ENCODE measurements around the gene MAK.

DNA sequence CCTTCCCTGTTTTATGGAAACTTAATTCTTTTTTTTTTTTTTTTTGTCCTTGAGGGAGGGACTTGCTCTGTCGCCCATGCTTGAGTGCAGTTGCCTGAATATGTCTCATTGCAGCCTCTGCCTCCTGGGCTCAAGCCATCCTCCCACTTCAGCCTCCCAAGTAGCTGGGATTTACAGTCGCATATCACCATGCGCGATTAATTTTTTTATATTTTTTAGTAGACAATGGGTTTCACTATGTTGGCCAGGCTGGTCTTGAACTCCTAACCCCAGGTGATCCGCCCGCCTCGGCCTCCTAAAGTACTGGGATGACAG lies 114.8 kb downstream of the MAK start:
- TF ChIP-seq, protein P1, sequence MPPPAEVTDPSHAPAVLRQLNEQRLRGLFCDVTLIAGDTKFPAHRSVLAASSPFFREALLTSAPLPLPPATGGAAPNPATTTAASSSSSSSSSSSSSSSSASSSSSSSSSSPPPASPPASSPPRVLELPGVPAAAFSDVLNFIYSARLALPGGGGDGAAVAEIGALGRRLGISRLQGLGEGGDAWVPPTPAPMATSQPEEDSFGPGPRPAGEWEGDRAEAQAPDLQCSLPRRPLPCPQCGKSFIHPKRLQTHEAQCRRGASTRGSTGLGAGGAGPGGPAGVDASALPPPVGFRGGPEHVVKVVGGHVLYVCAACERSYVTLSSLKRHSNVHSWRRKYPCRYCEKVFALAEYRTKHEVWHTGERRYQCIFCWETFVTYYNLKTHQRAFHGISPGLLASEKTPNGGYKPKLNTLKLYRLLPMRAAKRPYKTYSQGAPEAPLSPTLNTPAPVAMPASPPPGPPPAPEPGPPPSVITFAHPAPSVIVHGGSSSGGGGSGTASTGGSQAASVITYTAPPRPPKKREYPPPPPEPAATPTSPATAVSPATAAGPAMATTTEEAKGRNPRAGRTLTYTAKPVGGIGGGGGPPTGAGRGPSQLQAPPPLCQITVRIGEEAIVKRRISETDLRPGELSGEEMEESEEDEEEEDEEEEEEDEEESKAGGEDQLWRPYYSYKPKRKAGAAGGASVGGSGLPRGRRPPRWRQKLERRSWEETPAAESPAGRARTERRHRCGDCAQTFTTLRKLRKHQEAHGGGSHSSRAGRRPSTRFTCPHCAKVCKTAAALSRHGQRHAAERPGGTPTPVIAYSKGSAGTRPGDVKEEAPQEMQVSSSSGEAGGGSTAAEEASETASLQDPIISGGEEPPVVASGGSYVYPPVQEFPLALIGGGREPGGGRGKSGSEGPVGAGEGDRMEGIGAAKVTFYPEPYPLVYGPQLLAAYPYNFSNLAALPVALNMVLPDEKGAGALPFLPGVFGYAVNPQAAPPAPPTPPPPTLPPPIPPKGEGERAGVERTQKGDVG (CRISPR knock-in tag; IDR thresholded peaks at IDR 0.05; ENCODE audit: borderline replicate concordance): no peak
- no peak for TF ChIP-seq BRCA1 (CRISPR knock-in tag; IDR thresholded peaks at IDR 0.05)
